ENCODE data around the gene POLR1E.
"Not testable (repeated sequence)": the region's sequence is repeated elsewhere in the genome, so short reads cannot be mapped to it uniquely, and the experiment has no call there.

The POLR1E gene

GRCh38 chr9:37453827-37454226, 31.9 kb upstream of the POLR1E start:
- no peak overlapping the region for H3K27ac Mint-ChIP-seq
- no peak for ATAC-seq
- H3K36me3 Mint-ChIP-seq, result peaks cover 34% of the 10 kb centered on the region
- H3K4me3 Mint-ChIP-seq, result no peak overlapping the region
- H3K4me1 Mint-ChIP-seq, result peaks cover 69% of the 10 kb centered on the region
- no peaks in the 10 kb centered on the region for H3K9me3 Mint-ChIP-seq
- no peaks in the 10 kb centered on the region for H3K27me3 Mint-ChIP-seq

GRCh38 chr9:37454238-37454637, 31.5 kb upstream of the POLR1E start:
- Mint-ChIP-seq H3K27me3 (no peaks in the 10 kb centered on the region), H3K36me3 (peaks cover 34% of the 10 kb centered on the region)
- ATAC-seq, result no peak

GRCh38 chr9:37455884-37456647, 29.7 kb upstream of the POLR1E start:
- peak overlapping the region; percentile 54 for H3K27ac Mint-ChIP-seq
- no peaks in the 10 kb centered on the region for H3K27me3 Mint-ChIP-seq
- H3K36me3 Mint-ChIP-seq, result peaks cover 30% of the 10 kb centered on the region
- no peaks in the 10 kb centered on the region for H3K9me3 Mint-ChIP-seq
- peaks cover 65% of the 10 kb centered on the region for H3K4me1 Mint-ChIP-seq
- H3K4me3 Mint-ChIP-seq, result no peak overlapping the region
- ATAC-seq, result no peak

More at GRCh38 chr9:37454238-37454637, 31.5 kb upstream of the POLR1E start:
- Mint-ChIP-seq H3K4me3 (no peak overlapping the region), H3K9me3 (no peaks in the 10 kb centered on the region), H3K4me1 (peaks cover 69% of the 10 kb centered on the region), H3K27ac (no peak overlapping the region)

- no peaks in the 10 kb centered on the region for H3K27me3 Mint-ChIP-seq
- ATAC-seq, result no peak
- peaks cover 58% of the 10 kb centered on the region for H3K4me1 Mint-ChIP-seq
- peaks cover 22% of the 10 kb centered on the region for H3K36me3 Mint-ChIP-seq
- peak overlapping the region; percentile 15 for H3K27ac Mint-ChIP-seq
- H3K9me3 Mint-ChIP-seq, result no peaks in the 10 kb centered on the region
- H3K4me3 Mint-ChIP-seq, result no peak overlapping the region
Observed at GRCh38 chr9:37456817-37457216, 28.9 kb upstream of the POLR1E start.

- Mint-ChIP-seq H3K4me1 (peaks cover 39% of the 10 kb centered on the region), H3K27ac (peak overlapping the region; percentile 98), H3K36me3 (peaks cover 12% of the 10 kb centered on the region), H3K9me3 (no peaks in the 10 kb centered on the region), H3K4me3 (peak overlapping the region; percentile 87), H3K27me3 (no peaks in the 10 kb centered on the region)
- no peak for ATAC-seq
Observed at GRCh38 chr9:37464006-37464405, 21.7 kb upstream of the POLR1E start.

GRCh38 chr9:37464426-37465248, 21.1 kb upstream of the POLR1E start:
- Mint-ChIP-seq H3K9me3 (no peaks in the 10 kb centered on the region), H3K4me3 (peak overlapping the region; percentile 87), H3K27me3 (no peaks in the 10 kb centered on the region), H3K36me3 (peaks cover 12% of the 10 kb centered on the region), H3K27ac (peak overlapping the region; percentile 98), H3K4me1 (peaks cover 39% of the 10 kb centered on the region)
- ATAC-seq, result peak; percentile 74

- peak; percentile 92 for ATAC-seq
- no peaks in the 10 kb centered on the region for H3K27me3 Mint-ChIP-seq
- peaks cover 12% of the 10 kb centered on the region for H3K36me3 Mint-ChIP-seq
- H3K9me3 Mint-ChIP-seq, result no peaks in the 10 kb centered on the region
- peaks cover 39% of the 10 kb centered on the region for H3K4me1 Mint-ChIP-seq
- H3K27ac Mint-ChIP-seq, result peak within 1 kb of the TSS; percentile 98
- peak within 1 kb of the TSS; percentile 87 for H3K4me3 Mint-ChIP-seq
Observed at GRCh38 chr9:37465249-37466036, 20.3 kb upstream of the POLR1E start, which contains the start of gene ZBTB5. Gene ZBTB5 (minus strand): TSS chr9:37465450. CDS start chr9:37442551, 22,899 bp downstream.

GRCh38 chr9:37466037-37466709, 19.6 kb upstream of the POLR1E start:
- Mint-ChIP-seq H3K36me3 (peaks cover 12% of the 10 kb centered on the region), H3K9me3 (no peaks in the 10 kb centered on the region), H3K4me1 (peaks cover 40% of the 10 kb centered on the region), H3K4me3 (peak overlapping the region; percentile 87), H3K27ac (peak overlapping the region; percentile 98), H3K27me3 (no peaks in the 10 kb centered on the region)
- ATAC-seq, result peak; percentile 1

GRCh38 chr9:37467530-37467929, 18.2 kb upstream of the POLR1E start:
- H3K27me3 Mint-ChIP-seq, H3K36me3 Mint-ChIP-seq, H3K4me3 Mint-ChIP-seq, ATAC-seq, H3K9me3 Mint-ChIP-seq, H3K27ac Mint-ChIP-seq: not testable (repeated sequence)
- peaks cover 48% of the 10 kb centered on the region for H3K4me1 Mint-ChIP-seq

GRCh38 chr9:37468620-37469019, 17.1 kb upstream of the POLR1E start:
- no peaks in the 10 kb centered on the region for H3K9me3 Mint-ChIP-seq
- H3K27ac Mint-ChIP-seq, result no peak overlapping the region
- ATAC-seq, result no peak
- peaks cover 37% of the 10 kb centered on the region for H3K4me1 Mint-ChIP-seq
- H3K36me3 Mint-ChIP-seq, result no peaks in the 10 kb centered on the region
- no peak overlapping the region for H3K4me3 Mint-ChIP-seq
- H3K27me3 Mint-ChIP-seq, result no peaks in the 10 kb centered on the region

- H3K9me3 Mint-ChIP-seq, result peaks cover 5% of the 10 kb centered on the region
- no peaks in the 10 kb centered on the region for H3K36me3 Mint-ChIP-seq
- H3K4me3 Mint-ChIP-seq, result peak overlapping the region; percentile 75
- no peak for ATAC-seq
- peaks cover 15% of the 10 kb centered on the region for H3K4me1 Mint-ChIP-seq
- no peaks in the 10 kb centered on the region for H3K27me3 Mint-ChIP-seq
- H3K27ac Mint-ChIP-seq, result peak overlapping the region; percentile 77
Observed at GRCh38 chr9:37471942-37472684, 13.6 kb upstream of the POLR1E start.

GRCh38 chr9:37473982-37474381, 11.8 kb upstream of the POLR1E start:
- H3K4me3 Mint-ChIP-seq, H3K27ac Mint-ChIP-seq: not testable (repeated sequence)

GRCh38 chr9:37474438-37474837, 11.3 kb upstream of the POLR1E start:
- H3K27me3 Mint-ChIP-seq, result no peaks in the 10 kb centered on the region
- H3K9me3 Mint-ChIP-seq, result peaks cover 5% of the 10 kb centered on the region
- peaks cover 27% of the 10 kb centered on the region for H3K4me1 Mint-ChIP-seq
- no peak for ATAC-seq
- H3K27ac Mint-ChIP-seq, result no peak overlapping the region
- no peak overlapping the region for H3K4me3 Mint-ChIP-seq
- no peaks in the 10 kb centered on the region for H3K36me3 Mint-ChIP-seq

More at GRCh38 chr9:37473982-37474381, 11.8 kb upstream of the POLR1E start:
- H3K4me1 Mint-ChIP-seq, result peaks cover 27% of the 10 kb centered on the region
- H3K9me3 Mint-ChIP-seq, ATAC-seq, H3K36me3 Mint-ChIP-seq, H3K27me3 Mint-ChIP-seq: not testable (repeated sequence)

- peaks cover 6% of the 10 kb centered on the region for H3K27me3 Mint-ChIP-seq
- H3K4me1 Mint-ChIP-seq, result peaks cover 23% of the 10 kb centered on the region
- ATAC-seq, result no peak
- no peak overlapping the region for H3K4me3 Mint-ChIP-seq
- H3K27ac Mint-ChIP-seq, result peak overlapping the region; percentile 62
- no peaks in the 10 kb centered on the region for H3K36me3 Mint-ChIP-seq
- peaks cover 5% of the 10 kb centered on the region for H3K9me3 Mint-ChIP-seq
Observed at GRCh38 chr9:37476930-37477329, 8.8 kb upstream of the POLR1E start.
